ENCODE measurements around the gene FAM9A. TPM values are rescaled to one million over a fixed set of nuclear protein-coding genes. Genes with fewer than 3 reads are reported as not detected.

The FAM9A gene
- total RNA-seq, 2 donors from 2014 or later = not detected

- intact Hi-C loops (cut with DNase I, micrococcal nuclease) = no loop called here
- peak; percentile 51 for ATAC-seq
These were observed 52.3 kb downstream of the FAM9A start for GRCh38 chrX:8748855-8749254.

GRCh38 chrX:8743126-8743732 lies 58.0 kb downstream of the FAM9A start:
- DNase-seq = peak in 1 of 2 donors; percentile 79
- intact Hi-C loops (cut with DNase I, micrococcal nuclease) = no loop called here
- peak; percentile 59 for ATAC-seq

More at GRCh38 chrX:8748855-8749254, 52.3 kb downstream of the FAM9A start:
- DNase-seq = no peak

- DNase-seq (no peak), ATAC-seq (peak; percentile 43)
- intact Hi-C loops (cut with DNase I, micrococcal nuclease) = no loop called here
These were observed 59.2 kb downstream of the FAM9A start for GRCh38 chrX:8741981-8742380.

Other genes with a start within 250 kb of the FAM9A start
- under 1 TPM; 0.18 to 0.34 TPM for gene ANOS1, start 69.2 kb downstream of the FAM9A start, total RNA-seq
- not detected for gene FAM9B, start 232.7 kb upstream of the FAM9A start, total RNA-seq

Data from left colon (tissue), 2 donors.